NCI-H345 (cell line): ENCODE data around the gene RPL19.
A peak's percentile ranks its signal among the peaks of the same experiment; 100 is the strongest.
"Not testable (repeated sequence)": the region's sequence is repeated elsewhere in the genome, so short reads cannot be mapped to it uniquely, and the experiment has no call there.

ENCODE experiments used
- DNase-seq: peaks from one replicate; lab custom pipeline; 2025; lab: John Stamatoyannopoulos, UW

RPL19 gene

GRCh38 chr17:39244600-39245570 lies 44.8 kb downstream of the RPL19 start:
- DNase-seq = peak; percentile 84

- no peak for DNase-seq
Observed at GRCh38 chr17:39246274-39246673, 46.2 kb downstream of the RPL19 start.

GRCh38 chr17:39250076-39250475 lies 50.0 kb downstream of the RPL19 start:
- not testable (repeated sequence) for DNase-seq

- DNase-seq = no peak
Observed at GRCh38 chr17:39251997-39252396, 51.9 kb downstream of the RPL19 start.

GRCh38 chr17:39252788-39253460 lies 52.8 kb downstream of the RPL19 start:
- no peak for DNase-seq
